ENCODE results near the gene SCGB1C1. TPM values are rescaled to one million over a fixed set of nuclear protein-coding genes. Genes with fewer than 3 reads are reported as not detected.

The SCGB1C1 gene
- total RNA-seq, 2 experiments from 2014 or later, result not detected

GRCh38 chr11:196786-197731, 4.2 kb downstream of the SCGB1C1 start:
- Mint-ChIP-seq H3K27ac (no peak overlapping the region), H3K4me1 (ENCODE audit: low read depth) (peaks cover 14% of the 10 kb centered on the region), H3K36me3 (ENCODE audit: low read depth) (peaks cover 3% of the 10 kb centered on the region), H3K27me3 (no peaks in the 10 kb centered on the region), H3K9me3 (no peaks in the 10 kb centered on the region), H3K4me3 (no peak overlapping the region)
- CTCF ChIA-PET, result interaction anchor here (0.6 to 1.2 kb wide), 2 partner anchors 53 to 108 kb away, joined by 3 to 6 read pairs; no protein-coding TSS in a partner anchor
- DNase-seq (no peak), ATAC-seq (no peak)
- POLR2A ChIA-PET, result interaction anchor here (1.5 kb wide), 1 partner anchor 10 kb away, joined by 7 read pairs; the partner anchor contains the start of gene BET1L
- TF ChIP-seq CTCF (IDR thresholded peaks at IDR 0.05), result no peak
- intact Hi-C loops (cut with micrococcal nuclease), result no loop called here

- H3K27me3 Mint-ChIP-seq, result no peaks in the 10 kb centered on the region
- peaks cover 19% of the 10 kb centered on the region for H3K4me1 Mint-ChIP-seq (ENCODE audit: low read depth)
- intact Hi-C loops (cut with micrococcal nuclease), result no loop called here
- H3K36me3 Mint-ChIP-seq (ENCODE audit: low read depth), result peaks cover 7% of the 10 kb centered on the region
- no peak overlapping the region for H3K4me3 Mint-ChIP-seq
- CTCF ChIA-PET, result interaction anchor here (0.6 kb wide), 1 partner anchor 107 kb away, joined by 3 read pairs; no protein-coding TSS in a partner anchor
- TF ChIP-seq CTCF (IDR thresholded peaks at IDR 0.05), result no peak
- no peaks in the 10 kb centered on the region for H3K9me3 Mint-ChIP-seq
- peak; percentile 1 for DNase-seq
- no peak for ATAC-seq
- POLR2A ChIA-PET, result interaction anchor here (1.5 kb wide), 1 partner anchor 9 kb away, joined by 7 read pairs; the partner anchor contains the start of gene BET1L
- H3K27ac Mint-ChIP-seq, result no peak overlapping the region
Observed at GRCh38 chr11:197741-198235, 4.9 kb downstream of the SCGB1C1 start.

GRCh38 chr11:198236-198806, 5.4 kb downstream of the SCGB1C1 start:
- no peaks in the 10 kb centered on the region for H3K9me3 Mint-ChIP-seq
- ChIA-PET CTCF (no interaction called here), POLR2A (no interaction called here)
- H3K4me1 Mint-ChIP-seq (ENCODE audit: low read depth), result peaks cover 24% of the 10 kb centered on the region
- TF ChIP-seq CTCF (IDR thresholded peaks at IDR 0.05), result no peak
- no peak overlapping the region for H3K4me3 Mint-ChIP-seq
- no peaks in the 10 kb centered on the region for H3K27me3 Mint-ChIP-seq
- peaks cover 10% of the 10 kb centered on the region for H3K36me3 Mint-ChIP-seq (ENCODE audit: low read depth)
- ATAC-seq, result no peak
- no peak for DNase-seq
- intact Hi-C loops (cut with micrococcal nuclease), result no loop called here
- H3K27ac Mint-ChIP-seq, result no peak overlapping the region

GRCh38 chr11:199004-199581, 6.2 kb downstream of the SCGB1C1 start:
- Mint-ChIP-seq H3K9me3 (no peaks in the 10 kb centered on the region), H3K4me1 (ENCODE audit: low read depth) (peaks cover 32% of the 10 kb centered on the region), H3K4me3 (no peak overlapping the region), H3K27ac (no peak overlapping the region), H3K27me3 (no peaks in the 10 kb centered on the region), H3K36me3 (ENCODE audit: low read depth) (peaks cover 10% of the 10 kb centered on the region)
- intact Hi-C loops (cut with micrococcal nuclease), result no loop called here
- DNase-seq (peak; percentile 3), ATAC-seq (no peak)
- CTCF ChIA-PET, result interaction anchor here (1.0 kb wide), 1 partner anchor 51 kb away, joined by 3 read pairs; no protein-coding TSS in a partner anchor
- TF ChIP-seq CTCF (IDR thresholded peaks at IDR 0.05), result no peak
- POLR2A ChIA-PET, result interaction anchor here (0.8 kb wide), 2 partner anchors 10 to 69 kb away, joined by 3 to 4 read pairs; no protein-coding TSS in a partner anchor
